CD4-positive, CD25-positive, alpha-beta regulatory T cell (primary cell): ENCODE measurements around the gene PCSK5. TPM values are rescaled to one million over a fixed set of nuclear protein-coding genes. Genes with fewer than 3 reads are reported as not detected.

ENCODE experiments used
- ATAC-seq, 2 donors: fragments of 150-1000 bp; cut with Tn5 transposase; one replicate each; pipeline ENCODE4 v1.10.0; 2021; ENCODE audit warnings: low read depth in 2 of 2, moderate number of reproducible peaks in 2 of 2, moderate library complexity in 1 of 2
- DNase-seq, 3 donors: peaks; one replicate each; pipeline versions ENCODE4 v3.0.0 to v3.0.0-alpha.2; 2012 to 2022; ENCODE audit warnings: mixed read lengths in 1 of 3
- H3K27ac ChIP-seq: one replicate; pipeline ENCODE4 v1.7.0; 2013; ENCODE audit warnings: mild to moderate bottlenecking, low read length; ENCODE audit not compliant: insufficient read depth, poor library complexity, severe bottlenecking
- H3K27me3 ChIP-seq: one replicate; pipeline ENCODE4 v1.7.0; 2013; ENCODE audit warnings: low read length; ENCODE audit not compliant: control insufficient read depth, insufficient read depth
- H3K36me3 ChIP-seq: one replicate; pipeline ENCODE4 v1.7.0; 2013; ENCODE audit warnings: mild to moderate bottlenecking, low read length, moderate library complexity; ENCODE audit not compliant: control insufficient read depth, insufficient read depth
- H3K4me1 ChIP-seq: 2 replicates; pipeline ENCODE4 v1.7.0; 2013; ENCODE audit warnings: mild to moderate bottlenecking, low read length; ENCODE audit not compliant: insufficient read depth, control insufficient read depth, poor library complexity, severe bottlenecking
- H3K4me3 ChIP-seq: one replicate; pipeline ENCODE4 v1.7.0; 2013; ENCODE audit warnings: low read depth, mild to moderate bottlenecking, low read length, moderate library complexity
- H3K9me3 ChIP-seq, 2 experiments: 1 replicate in 1 of 2; 2 replicates in 1 of 2; pipeline ENCODE4 v1.7.0; 2013; ENCODE audit warnings: low read length in 2 of 2, mild to moderate bottlenecking in 1 of 2, moderate library complexity in 1 of 2; ENCODE audit not compliant: control insufficient read depth in 2 of 2
- H3K27ac Mint-ChIP-seq, 3 donors: one replicate each; pipeline ENCODE4 v1.8.0; 2020 to 2022; ENCODE audit warnings: mild to moderate bottlenecking in 3 of 3, mixed read lengths in 3 of 3, moderate library complexity in 2 of 3
- H3K27me3 Mint-ChIP-seq: one replicate; pipeline ENCODE4 v1.8.0; 2022; ENCODE audit warnings: mild to moderate bottlenecking, mixed read lengths
- H3K36me3 Mint-ChIP-seq: one replicate; pipeline ENCODE4 v1.8.0; 2020; ENCODE audit warnings: mixed read lengths
- H3K4me1 Mint-ChIP-seq, 4 donors: one replicate each; pipeline ENCODE4 v1.8.0; 2020 to 2022; ENCODE audit warnings: mixed read lengths in 4 of 4, mild to moderate bottlenecking in 1 of 4
- H3K4me3 Mint-ChIP-seq, 4 donors: one replicate each; pipeline ENCODE4 v1.8.0; 2020 to 2022; ENCODE audit warnings: mild to moderate bottlenecking in 4 of 4, mixed read lengths in 4 of 4, moderate library complexity in 3 of 4
- H3K9me3 Mint-ChIP-seq, 7 donors: one replicate each; pipeline ENCODE4 v1.8.0; 2020 to 2022; ENCODE audit warnings: mixed read lengths in 7 of 7, mild to moderate bottlenecking in 3 of 7, moderate library complexity in 2 of 7
- polyA plus RNA-seq, 4 donors: library from polyadenylated mRNA; unstranded; fragments of 300-500 nt; fragmentation: Illumina TruSeq; gene quantifications; one replicate each; pipeline ENCODE4 v1.2.3, GENCODE V29; 2021
- total RNA-seq: library from RNA; stranded (reverse); gene quantifications from one replicate; pipeline ENCODE4 v1.2.3, GENCODE V29; 2022

Gene PCSK5
- total and polyA plus RNA-seq, 5 donors from 2014 or later = 0.47 to 2.7 (median 2.0) TPM

GRCh38 chr9:76161541-76161940, 271.1 kb downstream of the PCSK5 start:
- Histone ChIP-seq H3K4me1 (no peaks in the 10 kb centered on the region), H3K27me3 (no peaks in the 10 kb centered on the region), H3K9me3 (no peaks in the 10 kb centered on the region), H3K36me3 (no peaks in the 10 kb centered on the region), H3K27ac (no peak overlapping the region), H3K4me3 (no peak overlapping the region)
- H3K36me3 Mint-ChIP-seq = peaks cover 24% of the 10 kb centered on the region
- H3K27me3 Mint-ChIP-seq = no peaks in the 10 kb centered on the region
- ATAC-seq (no peak), DNase-seq (no peak)
- peaks cover 0 to 5% (median 0%) of the 10 kb centered on the region in 4 donors for H3K4me1 Mint-ChIP-seq
- no peak overlapping the region for H3K4me3 Mint-ChIP-seq
- H3K9me3 Mint-ChIP-seq = peaks cover 0 to 2% (median 0%) of the 10 kb centered on the region in 7 donors
- no peak overlapping the region for H3K27ac Mint-ChIP-seq

- Histone ChIP-seq H3K36me3 (no peaks in the 10 kb centered on the region), H3K4me1 (no peaks in the 10 kb centered on the region), H3K27me3 (no peaks in the 10 kb centered on the region), H3K9me3 (no peaks in the 10 kb centered on the region), H3K27ac (no peak overlapping the region), H3K4me3 (no peak overlapping the region)
- DNase-seq = no peak
- Mint-ChIP-seq H3K27ac (peak overlapping the region in 1 of 3 donors; percentile 72), H3K9me3 (peaks cover 0 to 2% (median 0%) of the 10 kb centered on the region in 7 donors), H3K36me3 (peaks cover 24% of the 10 kb centered on the region), H3K27me3 (no peaks in the 10 kb centered on the region), H3K4me3 (no peak overlapping the region), H3K4me1 (peaks cover 0 to 5% (median 0%) of the 10 kb centered on the region in 4 donors)
- no peak for ATAC-seq
Observed at GRCh38 chr9:76162086-76162730, 271.7 kb downstream of the PCSK5 start.

GRCh38 chr9:76162751-76163500, 272.5 kb downstream of the PCSK5 start:
- Histone ChIP-seq H3K4me3 (no peak overlapping the region), H3K4me1 (no peaks in the 10 kb centered on the region), H3K9me3 (no peaks in the 10 kb centered on the region), H3K27me3 (no peaks in the 10 kb centered on the region), H3K36me3 (no peaks in the 10 kb centered on the region), H3K27ac (no peak overlapping the region)
- Mint-ChIP-seq H3K9me3 (peaks cover 0 to 2% (median 0%) of the 10 kb centered on the region in 7 donors), H3K4me3 (no peak overlapping the region), H3K27ac (no peak overlapping the region), H3K27me3 (no peaks in the 10 kb centered on the region), H3K4me1 (peaks cover 0 to 5% (median 0%) of the 10 kb centered on the region in 4 donors), H3K36me3 (peaks cover 19% of the 10 kb centered on the region)
- ATAC-seq (no peak), DNase-seq (no peak)

GRCh38 chr9:76166526-76166925, 276.1 kb downstream of the PCSK5 start:
- Mint-ChIP-seq H3K27me3 (no peaks in the 10 kb centered on the region), H3K4me1 (peaks cover 0 to 3% (median 0%) of the 10 kb centered on the region in 4 donors), H3K4me3 (no peak overlapping the region), H3K9me3 (no peaks in the 10 kb centered on the region), H3K27ac (no peak overlapping the region), H3K36me3 (peaks cover 5% of the 10 kb centered on the region)
- Histone ChIP-seq H3K36me3 (no peaks in the 10 kb centered on the region), H3K27ac (no peak overlapping the region), H3K4me3 (no peak overlapping the region), H3K9me3 (no peaks in the 10 kb centered on the region), H3K4me1 (no peaks in the 10 kb centered on the region), H3K27me3 (no peaks in the 10 kb centered on the region)
- DNase-seq (no peak), ATAC-seq (no peak)

GRCh38 chr9:76176171-76176570, 285.7 kb downstream of the PCSK5 start:
- Mint-ChIP-seq H3K4me3 (no peak overlapping the region), H3K9me3 (peaks cover 0 to 2% (median 0%) of the 10 kb centered on the region in 7 donors), H3K27ac (no peak overlapping the region), H3K4me1 (no peaks in the 10 kb centered on the region), H3K36me3 (peaks cover 21% of the 10 kb centered on the region), H3K27me3 (no peaks in the 10 kb centered on the region)
- H3K4me3 ChIP-seq = no peak overlapping the region
- H3K4me1 ChIP-seq = no peaks in the 10 kb centered on the region
- DNase-seq = no peak
- H3K36me3 ChIP-seq = no peaks in the 10 kb centered on the region
- no peaks in the 10 kb centered on the region for H3K27me3 ChIP-seq
- H3K27ac ChIP-seq = no peak overlapping the region
- no peak for ATAC-seq
- no peaks in the 10 kb centered on the region for H3K9me3 ChIP-seq

GRCh38 chr9:76177931-76178330, 287.5 kb downstream of the PCSK5 start:
- Histone ChIP-seq H3K27ac (no peak overlapping the region), H3K27me3 (no peaks in the 10 kb centered on the region), H3K4me1 (no peaks in the 10 kb centered on the region), H3K9me3 (no peaks in the 10 kb centered on the region), H3K4me3 (no peak overlapping the region), H3K36me3 (no peaks in the 10 kb centered on the region)
- Mint-ChIP-seq H3K36me3 (peaks cover 26% of the 10 kb centered on the region), H3K9me3 (peaks cover 0 to 2% (median 0%) of the 10 kb centered on the region in 7 donors), H3K4me3 (no peak overlapping the region), H3K27ac (no peak overlapping the region), H3K27me3 (no peaks in the 10 kb centered on the region), H3K4me1 (no peaks in the 10 kb centered on the region)
- DNase-seq (no peak), ATAC-seq (no peak)

GRCh38 chr9:76180541-76180940, 290.1 kb downstream of the PCSK5 start:
- peaks cover 18% of the 10 kb centered on the region for H3K36me3 Mint-ChIP-seq
- H3K4me1 Mint-ChIP-seq = no peaks in the 10 kb centered on the region
- peaks cover 0 to 2% (median 0%) of the 10 kb centered on the region in 7 donors for H3K9me3 Mint-ChIP-seq
- no peak for DNase-seq
- no peak overlapping the region for H3K27ac Mint-ChIP-seq
- Histone ChIP-seq H3K4me1 (no peaks in the 10 kb centered on the region), H3K27ac (no peak overlapping the region), H3K36me3 (no peaks in the 10 kb centered on the region), H3K27me3 (no peaks in the 10 kb centered on the region), H3K4me3 (no peak overlapping the region), H3K9me3 (no peaks in the 10 kb centered on the region)
- H3K4me3 Mint-ChIP-seq = no peak overlapping the region
- no peak for ATAC-seq
- no peaks in the 10 kb centered on the region for H3K27me3 Mint-ChIP-seq
